HG03432 (cell line): ENCODE data around the gene GEMIN2.
"Not testable (repeated sequence)": the region's sequence is repeated elsewhere in the genome, so short reads cannot be mapped to it uniquely, and the experiment has no call there.

Experiments
- ATAC-seq: cut with Tn5 transposase; IDR thresholded peaks from one replicate; pipeline ENCODE4 v1.9.1; 2021; ENCODE audit warnings: mild to moderate bottlenecking, moderate library complexity; ENCODE audit not compliant: unreplicated experiment

Gene GEMIN2

GRCh38 chr14:39109893-39110715, 4.0 kb upstream of the GEMIN2 start:
- ATAC-seq: no peak

GRCh38 chr14:39113685-39114072, 444 bp upstream of the GEMIN2 start:
- no peak for ATAC-seq

GRCh38 chr14:39122330-39123138, 8.4 kb downstream of the GEMIN2 start:
- ATAC-seq: no peak

GRCh38 chr14:39137835-39138234, 23.7 kb downstream of the GEMIN2 start:
- not testable (repeated sequence) for ATAC-seq

GRCh38 chr14:39138440-39138839, 24.3 kb downstream of the GEMIN2 start:
- no peak for ATAC-seq

- ATAC-seq: no peak
Observed at GRCh38 chr14:39140170-39140569, 26.0 kb downstream of the GEMIN2 start.

- ATAC-seq: not testable (repeated sequence)
Observed at GRCh38 chr14:39141623-39142022, 27.5 kb downstream of the GEMIN2 start.

- ATAC-seq: not testable (repeated sequence)
Observed at GRCh38 chr14:39143226-39143625, 29.1 kb downstream of the GEMIN2 start.

GRCh38 chr14:39145266-39145966, 31.3 kb downstream of the GEMIN2 start:
- no peak for ATAC-seq

- ATAC-seq: no peak
Observed at GRCh38 chr14:39154594-39155189, 40.6 kb downstream of the GEMIN2 start.

GRCh38 chr14:39157491-39157890, 43.4 kb downstream of the GEMIN2 start:
- ATAC-seq: no peak

- no peak for ATAC-seq
Observed at GRCh38 chr14:39158222-39158858, 44.2 kb downstream of the GEMIN2 start.

GRCh38 chr14:39160494-39160893, 46.4 kb downstream of the GEMIN2 start:
- ATAC-seq: no peak

GRCh38 chr14:39167797-39168320, 53.7 kb downstream of the GEMIN2 start:
- ATAC-seq: not testable (repeated sequence)

GRCh38 chr14:39168591-39168990, 54.5 kb downstream of the GEMIN2 start:
- no peak for ATAC-seq

GRCh38 chr14:39169541-39169900, 55.4 kb downstream of the GEMIN2 start:
- peak; percentile 3 for ATAC-seq

GRCh38 chr14:39173198-39173597, 59.1 kb downstream of the GEMIN2 start:
- ATAC-seq: no peak

- ATAC-seq: peak; percentile 89
Observed at GRCh38 chr14:39174560-39175444, 60.7 kb downstream of the GEMIN2 start, which contains the start of gene PNN. PNN (plus strand) TSS chr14:39175254; CDS start chr14:39175280, 26 bp downstream.
